Astrocyte (in vitro differentiated cells and primary cell): ENCODE data around the gene RHPN2. TPM values are rescaled to one million over a fixed set of nuclear protein-coding genes. Genes with fewer than 3 reads are reported as not detected.

Experiments used
- DNase-seq: peaks from one replicate; pipeline ENCODE4 v3.0.0-alpha.2; 2010; ENCODE audit warnings: low read depth
- FAIRE-seq: peaks from 2 replicates; lab custom pipeline; 2011; peaks lifted over from hg19 to GRCh38; lab: Jason Lieb, UNC
- H2AFZ ChIP-seq: 2 replicates; pipeline ENCODE4 v1.6.0; 2012; ENCODE audit warnings: low read depth, low read length, inconsistent platforms
- H3K27ac ChIP-seq: 2 replicates; pipeline ENCODE4 v1.5.1; 2011; ENCODE audit warnings: low read depth, low read length, inconsistent platforms
- H3K27me3 ChIP-seq: 2 replicates; pipeline ENCODE4 v1.6.0; 2011; ENCODE audit warnings: low read length, inconsistent platforms; ENCODE audit not compliant: insufficient read depth
- H3K36me3 ChIP-seq: 2 replicates; pipeline ENCODE4 v1.5.1; 2011; ENCODE audit warnings: low read length, inconsistent platforms; ENCODE audit not compliant: insufficient read depth
- H3K4me1 ChIP-seq: 2 replicates; pipeline ENCODE4 v1.5.1; 2011; ENCODE audit warnings: low read length, inconsistent platforms; ENCODE audit not compliant: insufficient read depth
- H3K4me2 ChIP-seq: 2 replicates; pipeline ENCODE4 v1.6.0; 2012; ENCODE audit warnings: low read length, inconsistent platforms
- H3K4me3 ChIP-seq: 2 replicates; pipeline ENCODE4 v1.5.1; 2011; ENCODE audit warnings: low read depth, mild to moderate bottlenecking, low read length, inconsistent platforms; ENCODE audit not compliant: insufficient read depth
- H3K79me2 ChIP-seq: 2 replicates; pipeline ENCODE4 v1.6.0; 2012; ENCODE audit warnings: mild to moderate bottlenecking, low read length, inconsistent platforms; ENCODE audit not compliant: insufficient read depth
- H3K9ac ChIP-seq: 2 replicates; pipeline ENCODE4 v1.6.0; 2012; ENCODE audit warnings: mild to moderate bottlenecking, low read length, inconsistent platforms
- H3K9me3 ChIP-seq: 2 replicates; pipeline ENCODE4 v1.5.1; 2012; ENCODE audit warnings: low read depth, mild to moderate bottlenecking, low read length, inconsistent platforms; ENCODE audit not compliant: insufficient read depth
- H4K20me1 ChIP-seq: 2 replicates; pipeline ENCODE4 v1.6.0; 2012; ENCODE audit warnings: low read length, inconsistent platforms; ENCODE audit not compliant: insufficient read depth
- H3K27ac Mint-ChIP-seq: one replicate; pipeline ENCODE4 v1.8.0; 2021; ENCODE audit warnings: mild to moderate bottlenecking, mixed read lengths; ENCODE audit not compliant: unreplicated experiment
- H3K27me3 Mint-ChIP-seq: one replicate; pipeline ENCODE4 v1.8.0; 2021; ENCODE audit warnings: low read depth, mixed read lengths; ENCODE audit not compliant: unreplicated experiment
- H3K36me3 Mint-ChIP-seq: one replicate; pipeline ENCODE4 v1.8.0; 2021; ENCODE audit warnings: low read depth, mixed read lengths; ENCODE audit not compliant: unreplicated experiment
- H3K4me1 Mint-ChIP-seq: one replicate; pipeline ENCODE4 v1.8.0; 2021; ENCODE audit warnings: low read depth, mixed read lengths; ENCODE audit not compliant: unreplicated experiment
- H3K4me3 Mint-ChIP-seq: one replicate; pipeline ENCODE4 v1.8.0; 2021; ENCODE audit warnings: mild to moderate bottlenecking, moderate library complexity, mixed read lengths; ENCODE audit not compliant: unreplicated experiment
- H3K9me3 Mint-ChIP-seq: one replicate; pipeline ENCODE4 v1.8.0; 2021; ENCODE audit warnings: mild to moderate bottlenecking, mixed read lengths; ENCODE audit not compliant: unreplicated experiment
- EZH2 ChIP-seq: IDR thresholded peaks from 2 replicates; pipeline ENCODE4 v1.6.1; 2012; ENCODE audit warnings: mild to moderate bottlenecking, low read length, inconsistent platforms; ENCODE audit not compliant: insufficient read depth
- total RNA-seq: library from RNA; stranded (reverse); gene quantifications from 2 replicates; pipeline ENCODE4 v1.2.1, GENCODE V29; 2021
- TF ChIP-seq, protein P1 (sequence below): IDR thresholded peaks from 2 replicates; pipeline ENCODE4 v1.5.1; 2011; ENCODE audit warnings: low read depth, mild to moderate bottlenecking, inconsistent platforms, low read length, moderate library complexity; ENCODE audit not compliant: insufficient read depth

RHPN2 gene
- total RNA-seq, 1 donor from 2014 or later, result 12.6 TPM

DNA sequence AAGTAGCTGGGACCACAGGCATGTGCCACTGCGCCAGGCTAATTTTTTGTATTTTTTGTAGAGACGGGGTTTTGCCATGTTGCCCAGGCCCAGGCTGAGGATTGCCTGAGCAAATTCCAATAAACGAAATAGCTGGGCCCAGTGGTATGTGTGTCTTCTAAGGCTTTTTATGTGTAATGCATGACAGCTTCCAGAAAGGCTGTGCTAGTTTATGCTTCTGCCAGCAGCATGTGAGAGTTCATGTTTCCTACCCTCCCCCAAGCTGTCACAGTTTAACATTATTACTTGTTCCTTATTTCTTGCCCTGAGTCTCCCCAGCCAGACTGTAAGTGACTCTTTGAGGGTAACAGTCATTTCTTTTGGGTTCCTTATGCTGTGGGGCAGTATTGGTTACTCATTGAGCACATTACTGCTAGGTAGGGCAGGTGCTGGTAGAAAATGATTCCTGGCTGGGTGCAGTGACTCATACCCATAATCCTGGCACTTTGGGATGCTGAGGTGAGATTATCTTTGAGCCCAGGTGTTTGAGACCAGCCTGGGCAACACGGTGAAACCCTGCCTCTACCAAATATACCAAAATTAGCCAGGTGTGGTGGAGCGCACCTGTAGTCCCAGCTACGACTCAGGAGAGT, 29.9 kb upstream of the RHPN2 start:
- Histone ChIP-seq H3K27ac (no peak overlapping the region), H4K20me1 (no peaks in the 10 kb centered on the region), H3K4me1 (no peaks in the 10 kb centered on the region), H3K79me2 (no peaks in the 10 kb centered on the region), H3K27me3 (no peaks in the 10 kb centered on the region), H3K4me3 (no peak overlapping the region), H3K36me3 (peaks cover 26% of the 10 kb centered on the region), H3K9ac (no peak overlapping the region), H3K4me2 (no peak overlapping the region), H2AFZ (no peak overlapping the region), H3K9me3 (no peaks in the 10 kb centered on the region)
- H3K36me3 Mint-ChIP-seq, result peaks cover 20% of the 10 kb centered on the region
- no peaks in the 10 kb centered on the region for H3K27me3 Mint-ChIP-seq
- H3K9me3 Mint-ChIP-seq, result no peaks in the 10 kb centered on the region
- no peak overlapping the region for H3K27ac Mint-ChIP-seq
- FAIRE-seq (no peak), DNase-seq (no peak)
- TF ChIP-seq, protein P1, sequence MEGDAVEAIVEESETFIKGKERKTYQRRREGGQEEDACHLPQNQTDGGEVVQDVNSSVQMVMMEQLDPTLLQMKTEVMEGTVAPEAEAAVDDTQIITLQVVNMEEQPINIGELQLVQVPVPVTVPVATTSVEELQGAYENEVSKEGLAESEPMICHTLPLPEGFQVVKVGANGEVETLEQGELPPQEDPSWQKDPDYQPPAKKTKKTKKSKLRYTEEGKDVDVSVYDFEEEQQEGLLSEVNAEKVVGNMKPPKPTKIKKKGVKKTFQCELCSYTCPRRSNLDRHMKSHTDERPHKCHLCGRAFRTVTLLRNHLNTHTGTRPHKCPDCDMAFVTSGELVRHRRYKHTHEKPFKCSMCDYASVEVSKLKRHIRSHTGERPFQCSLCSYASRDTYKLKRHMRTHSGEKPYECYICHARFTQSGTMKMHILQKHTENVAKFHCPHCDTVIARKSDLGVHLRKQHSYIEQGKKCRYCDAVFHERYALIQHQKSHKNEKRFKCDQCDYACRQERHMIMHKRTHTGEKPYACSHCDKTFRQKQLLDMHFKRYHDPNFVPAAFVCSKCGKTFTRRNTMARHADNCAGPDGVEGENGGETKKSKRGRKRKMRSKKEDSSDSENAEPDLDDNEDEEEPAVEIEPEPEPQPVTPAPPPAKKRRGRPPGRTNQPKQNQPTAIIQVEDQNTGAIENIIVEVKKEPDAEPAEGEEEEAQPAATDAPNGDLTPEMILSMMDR, result no peak
- no peak for TF ChIP-seq EZH2
- H3K4me3 Mint-ChIP-seq, result no peak overlapping the region
- no peaks in the 10 kb centered on the region for H3K4me1 Mint-ChIP-seq

GRCh38 chr19:33093420-33094210, 28.9 kb upstream of the RHPN2 start:
- Histone ChIP-seq H2AFZ (no peak overlapping the region), H3K79me2 (no peaks in the 10 kb centered on the region), H3K36me3 (peaks cover 26% of the 10 kb centered on the region), H3K9ac (no peak overlapping the region), H3K4me1 (no peaks in the 10 kb centered on the region), H3K27me3 (no peaks in the 10 kb centered on the region), H3K9me3 (no peaks in the 10 kb centered on the region), H4K20me1 (no peaks in the 10 kb centered on the region), H3K4me3 (no peak overlapping the region), H3K27ac (no peak overlapping the region), H3K4me2 (no peak overlapping the region)
- Mint-ChIP-seq H3K4me1 (no peaks in the 10 kb centered on the region), H3K4me3 (no peak overlapping the region), H3K36me3 (peaks cover 20% of the 10 kb centered on the region), H3K9me3 (no peaks in the 10 kb centered on the region), H3K27ac (no peak overlapping the region), H3K27me3 (no peaks in the 10 kb centered on the region)
- DNase-seq (no peak), FAIRE-seq (no peak)
- TF ChIP-seq, protein P1, result no peak
- TF ChIP-seq EZH2, result no peak

- Histone ChIP-seq H3K79me2 (no peaks in the 10 kb centered on the region), H3K4me2 (no peak overlapping the region), H3K27me3 (no peaks in the 10 kb centered on the region), H2AFZ (no peak overlapping the region), H3K27ac (no peak overlapping the region), H4K20me1 (no peaks in the 10 kb centered on the region), H3K4me1 (no peaks in the 10 kb centered on the region), H3K4me3 (no peak overlapping the region), H3K9ac (no peak overlapping the region), H3K36me3 (peaks cover 7% of the 10 kb centered on the region), H3K9me3 (no peaks in the 10 kb centered on the region)
- no peaks in the 10 kb centered on the region for H3K4me1 Mint-ChIP-seq
- H3K4me3 Mint-ChIP-seq, result no peak overlapping the region
- H3K27me3 Mint-ChIP-seq, result no peaks in the 10 kb centered on the region
- no peak overlapping the region for H3K27ac Mint-ChIP-seq
- DNase-seq, result no peak
- H3K9me3 Mint-ChIP-seq, result no peaks in the 10 kb centered on the region
- TF ChIP-seq EZH2, result no peak
- TF ChIP-seq, protein P1, result no peak
- H3K36me3 Mint-ChIP-seq, result peaks cover 13% of the 10 kb centered on the region
- FAIRE-seq, result no peak
Measured at GRCh38 chr19:33090179-33090578, 25.5 kb upstream of the RHPN2 start.
